Endothelial cell of umbilical vein (primary cell): ENCODE data around the gene KLK14. TPM values are rescaled to one million over a fixed set of nuclear protein-coding genes. Genes with fewer than 3 reads are reported as not detected.

Experiments used
- BruUV-seq: library from RNA; stranded (reverse); fragments of 400-500 nt; replicated peaks from 2 replicates; lab custom pipeline; 2021; lab: Mats Ljungman, UMichigan
- CTCF ChIA-PET: fragments of 300-600, 350-600 bp; sonication (Branson Sonifier 250); formaldehyde crosslinking; loops from one replicate; lab custom pipeline; 2021; ENCODE audit warnings: antibody characterized with exemption, inconsistent platforms; lab: Charles Lee
- POLR2A ChIA-PET: fragments of 300-600, 350-600 bp; sonication (Branson Sonifier 250); formaldehyde crosslinking; loops from one replicate; lab custom pipeline; 2021; ENCODE audit warnings: antibody characterized with exemption, inconsistent platforms; lab: Charles Lee
- DNase-seq: peaks from one replicate; pipeline ENCODE4 v3.0.0-alpha.2; 2011; ENCODE audit warnings: low read depth, low spot score
- FAIRE-seq: peaks from 2 replicates; lab custom pipeline; 2011; peaks lifted over from hg19 to GRCh38; lab: Jason Lieb, UNC
- H2AFZ ChIP-seq: 2 replicates; pipeline ENCODE4 v1.6.0; 2012; ENCODE audit warnings: low read depth, low read length, control low read depth, inconsistent platforms
- H3K27ac ChIP-seq: 2 replicates; pipeline ENCODE4 v1.5.1; 2011; ENCODE audit warnings: low read depth, mild to moderate bottlenecking, control low read depth, low read length, moderate library complexity; ENCODE audit not compliant: insufficient read depth
- H3K27me3 ChIP-seq, 2 experiments: 2 replicates each; pipeline versions ENCODE4 v1.6.0 to v1.6.1; 2011; ENCODE audit warnings: low read length in 2 of 2, mixed read lengths in 1 of 2; ENCODE audit not compliant: control insufficient read depth in 2 of 2, insufficient read depth in 2 of 2
- H3K36me3 ChIP-seq, 2 experiments: 2 replicates in 1 of 2; 3 replicates in 1 of 2; pipeline ENCODE4 v1.5.1; 2011; ENCODE audit warnings: low read length in 2 of 2, mild to moderate bottlenecking in 1 of 2, moderate library complexity in 1 of 2; ENCODE audit not compliant: control insufficient read depth in 2 of 2, insufficient read depth in 2 of 2; ENCODE audit errors: extremely low read depth in 1 of 2
- H3K4me1 ChIP-seq: 3 replicates; pipeline ENCODE4 v1.5.1; 2011; ENCODE audit warnings: mild to moderate bottlenecking, low read length; ENCODE audit not compliant: control insufficient read depth, insufficient read depth; ENCODE audit errors: extremely low read depth
- H3K4me2 ChIP-seq: 2 replicates; pipeline ENCODE4 v1.6.1; 2011; ENCODE audit warnings: low read length, control low read depth, mixed read lengths; ENCODE audit not compliant: insufficient read depth
- H3K4me3 ChIP-seq, 3 experiments: fragments of 200-600 bp in 1 of 3; sonication (generic), shearing (Covaris generic) in 1 of 3; replicated peaks in 1 of 3; 2 replicates each; pipeline ENCODE4 v1.5.1; 2011 to 2016; ENCODE audit warnings: control low read depth in 3 of 3, low read length in 3 of 3, mild to moderate bottlenecking in 2 of 3, inconsistent platforms in 1 of 3, low read depth in 1 of 3, moderate library complexity in 1 of 3; ENCODE audit not compliant: insufficient read depth in 1 of 3
- H3K79me2 ChIP-seq: 2 replicates; pipeline ENCODE4 v1.6.0; 2012; ENCODE audit warnings: low read length, inconsistent platforms; ENCODE audit not compliant: control insufficient read depth, insufficient read depth
- H3K9ac ChIP-seq: replicated peaks from 2 replicates; pipeline ENCODE3; 2011; ENCODE audit warnings: low read length, control low read depth; ENCODE audit not compliant: insufficient read depth; ENCODE audit errors: extremely low read depth
- H3K9me1 ChIP-seq: replicated peaks from 3 replicates; pipeline ENCODE4 v1.6.0; 2011; ENCODE audit warnings: mild to moderate bottlenecking, low read length; ENCODE audit not compliant: control insufficient read depth, insufficient read depth; ENCODE audit errors: extremely low read depth
- H3K9me3 ChIP-seq: replicated peaks from 2 replicates; pipeline ENCODE4 v1.5.1; 2012; ENCODE audit warnings: low read length, inconsistent platforms; ENCODE audit not compliant: control insufficient read depth, insufficient read depth
- H4K20me1 ChIP-seq: replicated peaks from 2 replicates; pipeline ENCODE3; 2011; ENCODE audit warnings: mild to moderate bottlenecking, low read length; ENCODE audit not compliant: control insufficient read depth, insufficient read depth; ENCODE audit errors: extremely low read depth
- CTCF ChIP-seq, 2 donors: IDR thresholded peaks; 1 replicate in 1 of 2; 2 replicates in 1 of 2; pipeline ENCODE4 v1.5.1; 2011; ENCODE audit warnings: low read length in 2 of 2, mild to moderate bottlenecking in 2 of 2, moderate library complexity in 2 of 2, control low read depth in 1 of 2, inconsistent platforms in 1 of 2, low read depth in 1 of 2; ENCODE audit not compliant: insufficient read depth in 1 of 2; ENCODE audit errors: extremely low read depth in 1 of 2
- EZH2 ChIP-seq: IDR thresholded peaks from 2 replicates; pipeline ENCODE4 v1.6.1; 2012; ENCODE audit warnings: borderline replicate concordance, low read depth, mild to moderate bottlenecking, moderate library complexity, low read length, inconsistent platforms; ENCODE audit not compliant: severe bottlenecking
- FOS ChIP-seq: IDR thresholded peaks from 2 replicates; pipeline ENCODE4 v1.6.1; 2011; ENCODE audit warnings: mild to moderate bottlenecking, low read length, moderate library complexity, borderline replicate concordance; ENCODE audit not compliant: insufficient read depth
- GATA2 ChIP-seq: IDR thresholded peaks from 2 replicates; pipeline ENCODE4 v1.7.0; 2011; ENCODE audit warnings: low read depth, mild to moderate bottlenecking, moderate library complexity, mixed read lengths, low read length; ENCODE audit not compliant: insufficient read length, insufficient read depth
- JUN ChIP-seq: IDR thresholded peaks from 2 replicates; pipeline ENCODE4 v1.6.1; 2011; ENCODE audit warnings: borderline replicate concordance, low read depth; ENCODE audit not compliant: insufficient read length, insufficient read depth
- MAX ChIP-seq: IDR thresholded peaks from 2 replicates; pipeline ENCODE4 v1.6.1; 2011; ENCODE audit not compliant: insufficient read depth, insufficient read length
- MYC ChIP-seq: IDR thresholded peaks from one replicate; pipeline ENCODE4 v1.6.1; 2011; ENCODE audit warnings: mild to moderate bottlenecking, low read depth, low read length
- POLR2A ChIP-seq: IDR thresholded peaks from 2 replicates; pipeline ENCODE4 v1.6.1; 2012; ENCODE audit warnings: low read depth, mild to moderate bottlenecking, control low read depth, low read length
- POLR2AphosphoS5 ChIP-seq: IDR thresholded peaks from 2 replicates; pipeline ENCODE4 v1.6.1; 2012; ENCODE audit warnings: low read depth, mild to moderate bottlenecking, control low read depth, low read length, moderate library complexity; ENCODE audit not compliant: insufficient read depth
- dilution Hi-C: fragments of 300-500 bp; cut with MboI; formaldehyde crosslinking; loops from one replicate; pipeline ENCODE4 v1.15.0; 2019; ENCODE audit warnings: low sequenced_read_pairs; ENCODE audit not compliant: extremely low pct_ligation_motif_present
- intact Hi-C: fragments of 100-400 bp; cut with micrococcal nuclease; formaldehyde crosslinking; loops from one replicate; pipeline ENCODE4 v1.10.0; 2022
- polyA plus RNA-seq, 4 experiments: library from polyadenylated mRNA; depleted of rRNA in 3 of 4; stranded (reverse) in 3 of 4; unstranded in 1 of 4; fragments of >200 nt; gene quantifications; 2 replicates each; pipeline versions ENCODE4 v1.2.1 to v1.2.3, GENCODE V29; 2011 to 2012; ENCODE audit warnings: missing spikeins in 1 of 4
- total RNA-seq: library from RNA; stranded (reverse); gene quantifications from 2 replicates; pipeline ENCODE4 v1.2.3, GENCODE V29; 2021

Gene KLK14
- total and polyA plus RNA-seq, 2 donors (not counting 3 experiments of a cell fraction or from before 2014, with no cell fraction given) = 0.12 TPM; not detected in 1

DNA sequence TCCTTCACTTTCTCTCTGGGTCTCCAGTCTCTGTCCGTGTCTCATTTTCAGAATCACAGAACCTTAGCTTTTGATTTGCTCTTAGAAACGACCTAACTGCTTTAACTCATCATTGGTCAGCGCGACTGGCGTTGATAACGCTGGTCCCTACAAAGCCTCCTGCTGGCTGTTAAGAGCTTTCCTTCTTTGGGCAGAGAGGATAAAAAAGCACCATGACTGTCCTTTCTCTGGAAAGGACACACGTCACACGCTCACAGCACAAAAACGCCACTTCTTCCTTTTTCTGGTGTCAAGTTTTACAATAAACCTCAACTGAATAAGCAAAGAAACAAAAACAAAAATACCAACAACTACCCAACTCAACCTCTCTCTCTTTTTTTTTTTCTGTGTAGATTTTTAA is 46.2 kb downstream of the KLK14 start:
- POLR2A ChIA-PET = no interaction called here
- intact Hi-C loops (no loop called here), dilution Hi-C loops (no loop called here)
- Histone ChIP-seq H3K36me3 (no peaks in the 10 kb centered on the region), H4K20me1 (no peaks in the 10 kb centered on the region), H3K9me3 (no peaks in the 10 kb centered on the region), H3K27ac (no peak overlapping the region), H3K4me1 (no peaks in the 10 kb centered on the region), H3K9ac (no peak overlapping the region), H2AFZ (no peak overlapping the region), H3K4me3 (no peak overlapping the region), H3K4me2 (no peak overlapping the region), H3K27me3 (no peaks in the 10 kb centered on the region), H3K79me2 (no peaks in the 10 kb centered on the region), H3K9me1 (no peaks in the 10 kb centered on the region)
- FAIRE-seq (no peak), DNase-seq (no peak)
- no TSS peak for BruUV-seq
- CTCF ChIA-PET = no interaction called here
- TF ChIP-seq JUN = no peak
- TF ChIP-seq POLR2AphosphoS5 = no peak
- TF ChIP-seq MYC = no peak
- no peak for TF ChIP-seq FOS
- TF ChIP-seq CTCF (IDR thresholded peaks at IDR 0.05; ENCODE audit: extremely low read depth in 1 of 2, insufficient read depth in 1 of 2, low read depth in 1 of 2, low read length in 2 of 2) = no peak
- no peak for TF ChIP-seq GATA2
- TF ChIP-seq POLR2A = no peak
- no peak for TF ChIP-seq MAX
- TF ChIP-seq EZH2 = no peak
